ENCODE measurements around the gene CNST. TPM values are rescaled to one million over a fixed set of nuclear protein-coding genes. Genes with fewer than 3 reads are reported as not detected.
"Not testable (repeated sequence)": the region's sequence is repeated elsewhere in the genome, so short reads cannot be mapped to it uniquely, and the experiment has no call there.

CNST gene
- total RNA-seq, 2 experiments from 2014 or later: 23.6 to 24.2 TPM

- H3K9me3 Mint-ChIP-seq (ENCODE audit: low read depth); intact Hi-C loops (cut with DNase I, micrococcal nuclease); H3K4me3 Mint-ChIP-seq; DNase-seq; ATAC-seq; POLR2A ChIA-PET; H3K27me3 Mint-ChIP-seq; H3K27ac Mint-ChIP-seq: not testable (repeated sequence)
- H3K36me3 Mint-ChIP-seq (ENCODE audit: low read depth): peaks cover 26% of the 10 kb centered on the region
- H3K4me1 Mint-ChIP-seq: peaks cover 56% of the 10 kb centered on the region
- CTCF ChIA-PET: interaction anchor here (0.6 kb wide), 1 partner anchor 70 kb away, joined by 3 read pairs; no protein-coding TSS in a partner anchor
Observed at GRCh38 chr1:246605231-246605630, 39.0 kb downstream of the CNST start.

- no peak overlapping the region for H3K27ac Mint-ChIP-seq
- H3K27me3 Mint-ChIP-seq: no peaks in the 10 kb centered on the region
- intact Hi-C loops (cut with DNase I, micrococcal nuclease): no loop called here
- ChIA-PET CTCF (no interaction called here), POLR2A (no interaction called here)
- DNase-seq (no peak), ATAC-seq (no peak)
- peaks cover 27% of the 10 kb centered on the region for H3K36me3 Mint-ChIP-seq (ENCODE audit: low read depth)
- peaks cover 2% of the 10 kb centered on the region for H3K9me3 Mint-ChIP-seq (ENCODE audit: low read depth)
- peaks cover 52% of the 10 kb centered on the region for H3K4me1 Mint-ChIP-seq
- no peak overlapping the region for H3K4me3 Mint-ChIP-seq
Observed at GRCh38 chr1:246607462-246607861, 41.2 kb downstream of the CNST start.

- no peak overlapping the region for H3K4me3 Mint-ChIP-seq
- CTCF ChIA-PET: interaction anchor here (0.6 to 1.0 kb wide), 4 partner anchors 9 to 69 kb away, joined by 3 to 4 read pairs (median 4); no protein-coding TSS in a partner anchor
- POLR2A ChIA-PET: no interaction called here
- peak; percentile 82 for ATAC-seq
- H3K27ac Mint-ChIP-seq: peak overlapping the region; percentile 55
- H3K27me3 Mint-ChIP-seq: no peaks in the 10 kb centered on the region
- H3K9me3 Mint-ChIP-seq (ENCODE audit: low read depth): no peaks in the 10 kb centered on the region
- intact Hi-C loops (cut with DNase I, micrococcal nuclease): no loop called here
- H3K36me3 Mint-ChIP-seq (ENCODE audit: low read depth): peaks cover 19% of the 10 kb centered on the region
- peak; percentile 53 for DNase-seq
- H3K4me1 Mint-ChIP-seq: peaks cover 46% of the 10 kb centered on the region
Observed at GRCh38 chr1:246608616-246609376, 42.5 kb downstream of the CNST start.

GRCh38 chr1:246609632-246610031, 43.4 kb downstream of the CNST start:
- Mint-ChIP-seq H3K4me1 (peaks cover 46% of the 10 kb centered on the region), H3K27me3 (no peaks in the 10 kb centered on the region), H3K36me3 (ENCODE audit: low read depth) (peaks cover 17% of the 10 kb centered on the region), H3K27ac (no peak overlapping the region), H3K9me3 (ENCODE audit: low read depth) (no peaks in the 10 kb centered on the region), H3K4me3 (no peak overlapping the region)
- ChIA-PET CTCF (no interaction called here), POLR2A (no interaction called here)
- intact Hi-C loops (cut with DNase I, micrococcal nuclease): loop anchor here in 1 of 2 experiments (2.0 kb wide), 1 partner anchor 15 kb away; no protein-coding TSS in a partner anchor
- DNase-seq (no peak), ATAC-seq (no peak)

- ATAC-seq: no peak
- H3K27ac Mint-ChIP-seq: peak overlapping the region; percentile 31
Observed at GRCh38 chr1:246613096-246613758, 47.0 kb downstream of the CNST start.

GRCh38 chr1:246617156-246617555, 50.9 kb downstream of the CNST start:
- Mint-ChIP-seq H3K4me3 (no peak overlapping the region), H3K4me1 (peaks cover 5% of the 10 kb centered on the region), H3K9me3 (ENCODE audit: low read depth) (no peaks in the 10 kb centered on the region), H3K36me3 (ENCODE audit: low read depth) (peaks cover 12% of the 10 kb centered on the region), H3K27ac (no peak overlapping the region), H3K27me3 (no peaks in the 10 kb centered on the region)
- ATAC-seq (no peak), DNase-seq (no peak)
- intact Hi-C loops (cut with DNase I, micrococcal nuclease): no loop called here
- CTCF ChIA-PET: interaction anchor here (0.6 kb wide), 1 partner anchor 23 kb away, joined by 3 read pairs; no protein-coding TSS in a partner anchor
- POLR2A ChIA-PET: no interaction called here

More at GRCh38 chr1:246613096-246613758, 47.0 kb downstream of the CNST start:
- Mint-ChIP-seq H3K27me3 (no peaks in the 10 kb centered on the region), H3K4me1 (peaks cover 40% of the 10 kb centered on the region), H3K4me3 (no peak overlapping the region), H3K36me3 (ENCODE audit: low read depth) (peaks cover 15% of the 10 kb centered on the region), H3K9me3 (ENCODE audit: low read depth) (no peaks in the 10 kb centered on the region)
- CTCF ChIA-PET: interaction anchor here (0.7 kb wide), 1 partner anchor 87 kb away, joined by 3 read pairs; no protein-coding TSS in a partner anchor
- POLR2A ChIA-PET: no interaction called here
- intact Hi-C loops (cut with DNase I, micrococcal nuclease): no loop called here
- no peak for DNase-seq

- no peaks in the 10 kb centered on the region for H3K27me3 Mint-ChIP-seq
- H3K4me1 Mint-ChIP-seq: peaks cover 5% of the 10 kb centered on the region
- DNase-seq (no peak), ATAC-seq (no peak)
- no peak overlapping the region for H3K4me3 Mint-ChIP-seq
- peaks cover 16% of the 10 kb centered on the region for H3K36me3 Mint-ChIP-seq (ENCODE audit: low read depth)
- POLR2A ChIA-PET: no interaction called here
- no peak overlapping the region for H3K27ac Mint-ChIP-seq
- CTCF ChIA-PET: interaction anchor here (0.6 kb wide), 1 partner anchor 22 kb away, joined by 3 read pairs; no protein-coding TSS in a partner anchor
- intact Hi-C loops (cut with DNase I, micrococcal nuclease): no loop called here
- H3K9me3 Mint-ChIP-seq (ENCODE audit: low read depth): no peaks in the 10 kb centered on the region
Observed at GRCh38 chr1:246617768-246618167, 51.5 kb downstream of the CNST start.

GRCh38 chr1:246618240-246618808, 52.1 kb downstream of the CNST start:
- no peak overlapping the region for H3K4me3 Mint-ChIP-seq
- ChIA-PET POLR2A (no interaction called here), CTCF (interaction anchor here (0.6 kb wide), 1 partner anchor 23 kb away, joined by 3 read pairs; no protein-coding TSS in a partner anchor)
- ATAC-seq (no peak), DNase-seq (no peak)
- peaks cover 16% of the 10 kb centered on the region for H3K36me3 Mint-ChIP-seq (ENCODE audit: low read depth)
- no peaks in the 10 kb centered on the region for H3K4me1 Mint-ChIP-seq
- no peaks in the 10 kb centered on the region for H3K27me3 Mint-ChIP-seq
- H3K27ac Mint-ChIP-seq: no peak overlapping the region
- intact Hi-C loops (cut with DNase I, micrococcal nuclease): no loop called here
- H3K9me3 Mint-ChIP-seq (ENCODE audit: low read depth): no peaks in the 10 kb centered on the region

- Mint-ChIP-seq H3K4me1 (no peaks in the 10 kb centered on the region), H3K27me3 (no peaks in the 10 kb centered on the region), H3K27ac (peak overlapping the region; percentile 73), H3K4me3 (no peak overlapping the region), H3K9me3 (ENCODE audit: low read depth) (no peaks in the 10 kb centered on the region), H3K36me3 (ENCODE audit: low read depth) (peaks cover 27% of the 10 kb centered on the region)
- ATAC-seq (no peak), DNase-seq (no peak)
- intact Hi-C loops (cut with DNase I, micrococcal nuclease): no loop called here
- POLR2A ChIA-PET: no interaction called here
- CTCF ChIA-PET: interaction anchor here (1.0 to 1.2 kb wide), 3 partner anchors 22 to 63 kb away, joined by 3 to 4 read pairs (median 3); no protein-coding TSS in a partner anchor
Observed at GRCh38 chr1:246622035-246622652, 55.9 kb downstream of the CNST start.

GRCh38 chr1:246624091-246624490, 57.8 kb downstream of the CNST start:
- Mint-ChIP-seq H3K9me3 (ENCODE audit: low read depth) (no peaks in the 10 kb centered on the region), H3K27me3 (no peaks in the 10 kb centered on the region), H3K4me3 (no peak overlapping the region), H3K27ac (no peak overlapping the region), H3K4me1 (peaks cover 8% of the 10 kb centered on the region), H3K36me3 (ENCODE audit: low read depth) (peaks cover 30% of the 10 kb centered on the region)
- DNase-seq: no peak
- ChIA-PET POLR2A (no interaction called here), CTCF (interaction anchor here (0.7 to 1.5 kb wide), 3 partner anchors 28 to 64 kb away, joined by 3 to 4 read pairs (median 3); no protein-coding TSS in a partner anchor)
- ATAC-seq: no peak
- intact Hi-C loops (cut with DNase I, micrococcal nuclease): loop anchor here in 1 of 2 experiments (2.0 kb wide), 1 partner anchor 13 kb away; no protein-coding TSS in a partner anchor

- DNase-seq: no peak
- H3K27me3 Mint-ChIP-seq: no peaks in the 10 kb centered on the region
Observed at GRCh38 chr1:246629030-246629429, 62.8 kb downstream of the CNST start.

More at GRCh38 chr1:246629030-246629429, 62.8 kb downstream of the CNST start:
- POLR2A ChIA-PET: no interaction called here
- intact Hi-C loops (cut with DNase I, micrococcal nuclease): no loop called here
- Mint-ChIP-seq H3K4me3 (no peak overlapping the region), H3K4me1 (peaks cover 12% of the 10 kb centered on the region), H3K27ac (no peak overlapping the region), H3K9me3 (ENCODE audit: low read depth) (no peaks in the 10 kb centered on the region), H3K36me3 (ENCODE audit: low read depth) (peaks cover 33% of the 10 kb centered on the region)
- CTCF ChIA-PET: interaction anchor here (1.4 to 1.5 kb wide), 2 partner anchors 50 to 85 kb away, joined by 3 read pairs; no protein-coding TSS in a partner anchor
- peak; percentile 12 for ATAC-seq

Data from activated CD4-positive, alpha-beta T cell treated with anti-CD3 and anti-CD28 coated beads for 36 hours (primary cell).